GM12891 (cell line): ENCODE results near the gene CCPG1.
A peak's percentile ranks its signal among the peaks of the same experiment; 100 is the strongest.

Experiments
- DNase-seq: peaks from one replicate; pipeline ENCODE4 v3.0.0; 2011; ENCODE audit warnings: low spot score; ENCODE audit not compliant: insufficient read length
- FAIRE-seq: peaks from 2 replicates; lab custom pipeline; 2011; peaks lifted over from hg19 to GRCh38; lab: Jason Lieb, UNC
- PAX5 ChIP-seq: IDR thresholded peaks from 2 replicates; pipeline ENCODE4 v1.6.1; 2011; ENCODE audit warnings: low read length, moderate library complexity, mild to moderate bottlenecking; ENCODE audit not compliant: insufficient read depth, severe bottlenecking
- POLR2A ChIP-seq: IDR thresholded peaks from 2 replicates; pipeline ENCODE4 v1.6.1; 2011; ENCODE audit warnings: low read depth, low read length, control low read depth
- POLR2AphosphoS5 ChIP-seq: IDR thresholded peaks from 2 replicates; pipeline ENCODE4 v1.6.1; 2011; ENCODE audit warnings: low read depth, low read length, control low read depth
- POU2F2 ChIP-seq: IDR thresholded peaks from 2 replicates; pipeline ENCODE4 v1.6.1; 2011; ENCODE audit warnings: low read depth, mild to moderate bottlenecking, control low read depth, low read length, moderate library complexity
- SPI1 ChIP-seq: IDR thresholded peaks from 2 replicates; pipeline ENCODE4 v1.6.1; 2011; ENCODE audit warnings: low read depth, low read length, control low read depth
- TAF1 ChIP-seq: IDR thresholded peaks from 2 replicates; pipeline ENCODE4 v1.6.1; 2011; ENCODE audit warnings: low read depth, low read length, control low read depth

The CCPG1 gene

DNA sequence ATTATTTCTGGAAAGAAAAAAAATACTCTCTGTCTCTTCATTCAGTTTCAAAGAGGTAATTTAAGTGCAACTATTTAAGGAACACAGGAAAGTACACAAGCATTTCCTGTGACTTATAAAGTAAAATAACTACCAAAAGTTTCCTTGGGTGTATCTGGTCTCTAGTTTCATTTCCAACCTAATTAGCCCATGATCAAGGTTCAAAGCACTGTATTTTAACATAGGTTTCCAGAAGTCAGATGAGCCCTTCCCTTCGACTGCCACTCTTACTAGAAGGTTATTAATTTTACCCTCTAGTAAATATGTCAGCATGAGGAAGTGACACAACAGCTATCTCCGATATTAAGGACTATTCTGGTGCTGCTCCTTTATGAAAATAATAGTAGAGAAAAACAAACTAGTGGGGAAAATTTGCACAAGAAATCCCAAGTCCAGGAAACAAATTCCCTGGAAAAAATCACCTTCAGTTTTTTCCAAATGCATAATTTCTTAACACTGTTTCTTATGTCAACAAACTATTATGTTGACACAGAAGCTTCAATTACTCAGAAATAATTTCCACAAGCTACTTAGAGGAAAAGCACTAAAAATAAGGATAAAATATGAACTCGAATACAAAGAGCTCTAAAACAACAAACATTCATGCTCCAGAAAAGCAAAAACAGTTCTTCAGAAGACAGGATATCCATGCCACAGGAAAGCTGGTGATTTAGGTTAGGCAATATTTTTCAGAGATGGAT, 35.3 kb downstream of the CCPG1 start:
- FAIRE-seq, result peak; percentile 70
- no peak for DNase-seq
- TF ChIP-seq PAX5 (no peak), SPI1 (peak; percentile 35; the same call in 1 of the 2 replicates)

- FAIRE-seq, result no peak
- DNase-seq, result no peak
- TF ChIP-seq POLR2A, result no peak
- no peak for TF ChIP-seq POLR2AphosphoS5
- TF ChIP-seq SPI1, result no peak
- TF ChIP-seq POU2F2, result no peak
- TF ChIP-seq TAF1, result no peak
- no peak for TF ChIP-seq PAX5
These were observed 41.2 kb downstream of the CCPG1 start for GRCh38 chr15:55366981-55367380.

DNA sequence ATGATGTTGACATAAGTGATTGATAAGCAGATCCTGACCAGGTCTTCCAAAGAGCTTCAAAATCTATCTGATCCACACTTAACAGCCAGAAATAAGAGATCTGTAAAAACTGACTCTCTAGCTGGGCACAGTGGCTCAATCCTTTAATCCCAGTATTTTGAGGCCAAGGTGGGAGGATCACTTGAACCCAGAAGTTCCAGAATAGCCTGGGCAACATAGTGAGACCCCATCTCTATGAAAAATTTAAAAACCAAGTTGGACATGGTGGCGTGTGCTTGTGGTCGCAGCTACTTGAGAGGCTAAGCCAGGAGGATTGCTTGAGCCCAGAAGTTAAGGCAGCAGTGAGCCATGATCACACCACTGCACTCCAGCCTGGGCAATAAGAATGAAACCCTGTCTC, 45.5 kb downstream of the CCPG1 start:
- no peak for TF ChIP-seq POU2F2
- TF ChIP-seq PAX5, result no peak
- TF ChIP-seq POLR2AphosphoS5, result no peak
- no peak for TF ChIP-seq POLR2A
- TF ChIP-seq SPI1, result no peak
- TF ChIP-seq TAF1, result no peak
- DNase-seq (no peak), FAIRE-seq (no peak)

- DNase-seq (no peak), FAIRE-seq (no peak)
- no peak for TF ChIP-seq POLR2A
- TF ChIP-seq TAF1, result no peak
- TF ChIP-seq PAX5, result no peak
- no peak for TF ChIP-seq POLR2AphosphoS5
- TF ChIP-seq POU2F2, result no peak
- no peak for TF ChIP-seq SPI1
These were observed 47.1 kb downstream of the CCPG1 start for GRCh38 chr15:55361048-55361447.

GRCh38 chr15:55360256-55360655, 47.9 kb downstream of the CCPG1 start:
- TF ChIP-seq PAX5 (no peak), POLR2AphosphoS5 (no peak), POU2F2 (no peak), SPI1 (no peak), POLR2A (no peak), TAF1 (no peak)
- FAIRE-seq (no peak), DNase-seq (no peak)

GRCh38 chr15:55358471-55358870, 49.7 kb downstream of the CCPG1 start:
- TF ChIP-seq PAX5 (no peak), SPI1 (no peak), TAF1 (no peak), POLR2AphosphoS5 (no peak), POLR2A (no peak), POU2F2 (no peak)
- no peak for FAIRE-seq
- DNase-seq, result no peak

DNA sequence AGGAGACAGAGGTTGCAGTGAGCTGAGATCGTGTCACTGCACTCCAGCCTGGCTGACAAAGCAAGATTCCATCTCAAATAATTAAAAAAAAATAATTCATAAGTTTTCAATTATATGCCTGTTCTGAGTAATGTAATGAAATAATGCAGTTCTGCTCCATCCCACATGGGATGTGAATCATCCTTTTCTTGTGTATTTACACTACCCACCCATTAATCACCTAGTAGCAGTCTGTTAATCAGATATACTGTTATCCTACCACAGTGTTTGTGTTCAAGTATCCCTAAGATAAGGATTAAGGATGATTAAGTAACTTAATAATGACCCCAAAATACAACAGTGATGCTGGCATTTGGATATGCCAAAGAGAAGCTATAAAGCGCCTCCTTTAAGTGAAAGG, 50.4 kb downstream of the CCPG1 start:
- no peak for TF ChIP-seq PAX5
- no peak for TF ChIP-seq POLR2A
- no peak for TF ChIP-seq SPI1
- TF ChIP-seq POU2F2, result no peak
- TF ChIP-seq TAF1, result no peak
- no peak for TF ChIP-seq POLR2AphosphoS5
- no peak for DNase-seq
- FAIRE-seq, result no peak

DNA sequence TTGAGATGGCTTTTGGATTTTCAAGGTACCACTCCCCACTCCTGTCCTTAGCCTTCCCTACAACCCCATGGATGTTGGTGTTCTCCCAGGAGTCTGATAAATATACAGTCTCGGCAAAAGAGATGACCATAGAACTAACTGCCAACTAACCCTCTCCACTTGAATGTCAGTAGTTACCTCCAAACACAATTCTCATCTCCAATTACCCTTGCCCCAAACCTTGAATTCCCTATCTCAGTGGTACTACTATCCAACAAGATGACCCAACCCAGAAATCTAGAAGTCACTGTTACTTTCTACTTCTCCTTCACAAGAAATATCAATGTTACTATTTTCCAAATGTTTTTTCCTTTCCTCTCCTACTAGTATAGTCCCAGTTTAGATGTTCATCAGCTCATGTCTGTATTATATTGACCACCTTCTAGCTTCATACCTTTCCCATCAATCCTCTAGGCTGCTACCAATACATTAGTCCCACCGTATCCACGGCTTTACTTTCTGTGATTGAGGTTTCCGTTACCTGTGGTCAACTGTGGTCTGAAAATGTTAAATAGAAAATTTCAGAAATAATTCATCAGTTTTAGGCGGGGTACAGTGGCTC, 51.1 kb downstream of the CCPG1 start:
- no peak for DNase-seq
- TF ChIP-seq PAX5 (no peak), POLR2A (no peak), POU2F2 (no peak), SPI1 (no peak), POLR2AphosphoS5 (no peak), TAF1 (no peak)
- FAIRE-seq, result no peak

DNA sequence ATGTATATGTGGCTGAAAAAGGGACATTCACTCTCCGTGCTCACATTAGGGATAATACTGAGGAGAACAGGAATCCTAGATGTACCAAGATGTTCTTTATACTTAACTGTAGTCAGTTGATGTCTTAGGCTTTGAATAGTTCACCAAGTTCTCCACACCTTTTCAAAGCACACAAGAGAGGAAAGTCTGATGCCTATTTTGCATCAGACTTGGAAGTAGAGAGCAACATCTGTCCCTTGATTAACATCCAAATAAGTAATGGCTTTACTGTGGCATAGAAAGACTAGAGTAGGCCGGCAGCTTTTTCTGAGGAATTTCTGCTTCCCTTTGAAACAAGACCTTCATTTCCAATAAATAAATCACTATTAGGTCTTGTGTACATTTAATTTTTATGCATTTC, 55.1 kb downstream of the CCPG1 start:
- no peak for DNase-seq

GRCh38 chr15:55349282-55349681, 58.9 kb downstream of the CCPG1 start:
- TF ChIP-seq TAF1 (no peak), SPI1 (no peak), POLR2A (no peak), POU2F2 (no peak), PAX5 (no peak), POLR2AphosphoS5 (no peak)
- FAIRE-seq (no peak), DNase-seq (no peak)

More for the DNA sequence above, 55.1 kb downstream of the CCPG1 start:
- no peak for FAIRE-seq
- TF ChIP-seq PAX5 (no peak), TAF1 (no peak), POLR2A (no peak), SPI1 (no peak), POU2F2 (no peak), POLR2AphosphoS5 (no peak)
